ENCODE results near the gene INAVA.

The INAVA gene, protein sequence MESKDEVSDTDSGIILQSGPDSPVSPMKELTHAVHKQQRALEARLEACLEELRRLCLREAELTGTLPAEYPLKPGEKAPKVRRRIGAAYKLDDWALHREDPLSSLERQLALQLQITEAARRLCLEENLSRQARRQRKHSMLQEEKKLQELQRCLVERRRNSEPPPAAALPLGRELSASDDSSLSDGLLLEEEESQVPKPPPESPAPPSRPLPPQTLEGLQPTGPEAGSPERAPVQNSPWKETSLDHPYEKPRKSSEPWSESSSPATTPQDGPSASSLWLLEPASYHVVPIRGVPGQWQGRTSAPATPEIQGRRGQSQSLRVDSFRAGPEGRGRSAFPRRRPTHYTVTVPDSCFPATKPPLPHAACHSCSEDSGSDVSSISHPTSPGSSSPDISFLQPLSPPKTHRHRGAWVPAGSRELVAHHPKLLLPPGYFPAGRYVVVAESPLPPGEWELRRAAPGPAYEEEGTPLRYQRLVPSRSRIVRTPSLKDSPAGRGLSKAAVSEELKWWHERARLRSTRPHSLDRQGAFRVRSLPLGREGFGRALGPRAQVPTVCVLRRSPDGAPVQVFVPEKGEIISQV

DNA sequence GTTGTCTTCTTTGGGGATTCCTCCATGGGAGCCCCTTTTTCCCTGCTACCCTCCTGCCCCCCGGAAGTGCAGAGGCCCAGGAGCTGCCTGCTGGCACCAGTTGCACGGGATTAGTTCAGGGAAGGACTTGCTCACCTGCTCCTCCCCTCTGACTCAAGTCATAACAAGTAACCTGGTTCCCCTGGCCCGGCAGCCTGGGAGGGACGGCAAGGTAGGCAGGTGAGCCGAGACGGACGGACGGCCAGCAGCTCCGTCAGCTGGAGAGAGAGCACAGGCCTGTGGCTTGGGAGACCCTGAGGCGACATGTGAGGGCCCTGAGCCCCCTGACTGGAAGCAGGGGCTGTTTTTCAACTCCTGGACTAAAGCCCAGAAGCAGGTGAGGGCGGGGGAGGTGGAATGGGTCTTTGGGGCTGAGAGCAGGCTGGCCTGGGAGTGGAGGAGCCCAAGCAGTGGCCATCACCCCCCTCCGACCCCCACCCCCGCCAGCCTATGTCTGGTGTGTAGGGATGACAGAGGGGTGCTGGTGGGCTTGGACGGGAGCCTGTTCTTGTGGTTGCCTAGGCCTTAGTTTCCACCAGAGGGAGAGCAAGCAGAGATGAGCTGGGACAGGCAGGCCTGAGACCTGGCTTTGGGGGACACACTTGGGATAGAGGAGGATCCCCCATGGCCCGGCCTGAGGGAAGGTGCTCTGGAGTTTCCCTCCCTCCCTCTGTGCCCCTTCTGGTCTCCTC, at the start of gene INAVA:
Gene INAVA (plus strand): TSS at position 189 of the 731 bp plus-strand sequence. CDS start 3,501 bp downstream, outside the sequence.
- in situ Hi-C loops (cut with HindIII; ENCODE audit: low pct_ligation_motif_present, low sequenced_read_pairs) = no loop called here
- Histone ChIP-seq H3K36me3 (replicated peaks) (no peaks in the 10 kb centered on the region), H3K27ac (no peak within 1 kb of the TSS), H3K27me3 (replicated peaks) (no peaks in the 10 kb centered on the region), H3K4me3 (ENCODE audit: low read depth, low read length) (no peak within 1 kb of the TSS)
- TF ChIP-seq, protein P1, sequence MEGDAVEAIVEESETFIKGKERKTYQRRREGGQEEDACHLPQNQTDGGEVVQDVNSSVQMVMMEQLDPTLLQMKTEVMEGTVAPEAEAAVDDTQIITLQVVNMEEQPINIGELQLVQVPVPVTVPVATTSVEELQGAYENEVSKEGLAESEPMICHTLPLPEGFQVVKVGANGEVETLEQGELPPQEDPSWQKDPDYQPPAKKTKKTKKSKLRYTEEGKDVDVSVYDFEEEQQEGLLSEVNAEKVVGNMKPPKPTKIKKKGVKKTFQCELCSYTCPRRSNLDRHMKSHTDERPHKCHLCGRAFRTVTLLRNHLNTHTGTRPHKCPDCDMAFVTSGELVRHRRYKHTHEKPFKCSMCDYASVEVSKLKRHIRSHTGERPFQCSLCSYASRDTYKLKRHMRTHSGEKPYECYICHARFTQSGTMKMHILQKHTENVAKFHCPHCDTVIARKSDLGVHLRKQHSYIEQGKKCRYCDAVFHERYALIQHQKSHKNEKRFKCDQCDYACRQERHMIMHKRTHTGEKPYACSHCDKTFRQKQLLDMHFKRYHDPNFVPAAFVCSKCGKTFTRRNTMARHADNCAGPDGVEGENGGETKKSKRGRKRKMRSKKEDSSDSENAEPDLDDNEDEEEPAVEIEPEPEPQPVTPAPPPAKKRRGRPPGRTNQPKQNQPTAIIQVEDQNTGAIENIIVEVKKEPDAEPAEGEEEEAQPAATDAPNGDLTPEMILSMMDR (IDR thresholded peaks at IDR 0.05; ENCODE audit: low read depth, low read length, missing control alignments) = no peak
- DNase-seq = no peak

DNA sequence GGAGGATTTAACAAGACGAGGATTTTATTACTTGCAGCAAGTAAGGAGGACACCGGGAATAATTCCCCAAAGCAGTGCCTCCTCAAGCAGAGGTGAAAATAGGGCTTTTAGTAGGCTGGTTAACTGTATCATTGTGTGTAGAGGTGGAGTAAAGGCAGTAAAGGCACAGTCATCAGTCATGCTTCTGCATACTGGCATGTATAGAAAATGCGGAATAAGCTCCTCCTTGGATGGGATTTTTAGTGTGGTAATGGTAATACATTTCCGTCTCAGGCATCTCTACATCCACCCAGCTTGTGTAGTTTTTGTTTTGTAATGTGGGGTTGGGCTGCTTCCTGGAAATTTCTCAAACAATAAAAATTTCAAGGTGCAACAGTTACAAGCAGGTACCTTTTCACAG, 49.3 kb upstream of the INAVA start:
- Histone ChIP-seq H3K4me3 (ENCODE audit: low read depth, low read length) (no peak overlapping the region), H3K27me3 (replicated peaks) (no peaks in the 10 kb centered on the region), H3K27ac (no peak overlapping the region), H3K36me3 (replicated peaks) (peaks cover 20% of the 10 kb centered on the region)
- TF ChIP-seq, protein P1 (IDR thresholded peaks at IDR 0.05; ENCODE audit: low read depth, low read length, missing control alignments) = no peak
- no peak for DNase-seq
- in situ Hi-C loops (cut with HindIII; ENCODE audit: low pct_ligation_motif_present, low sequenced_read_pairs) = no loop called here

GRCh38 chr1:200846398-200846797, 48.3 kb upstream of the INAVA start:
- H3K36me3 ChIP-seq (replicated peaks) = peaks cover 28% of the 10 kb centered on the region
- in situ Hi-C loops (cut with HindIII; ENCODE audit: low pct_ligation_motif_present, low sequenced_read_pairs) = no loop called here

GRCh38 chr1:200849430-200849829, 45.3 kb upstream of the INAVA start:
- in situ Hi-C loops (cut with HindIII; ENCODE audit: low pct_ligation_motif_present, low sequenced_read_pairs) = no loop called here
- DNase-seq = no peak
- Histone ChIP-seq H3K4me3 (ENCODE audit: low read depth, low read length) (no peak overlapping the region), H3K36me3 (replicated peaks) (peaks cover 40% of the 10 kb centered on the region), H3K27me3 (replicated peaks) (no peaks in the 10 kb centered on the region), H3K27ac (no peak overlapping the region)
- TF ChIP-seq, protein P1 (IDR thresholded peaks at IDR 0.05; ENCODE audit: low read depth, low read length, missing control alignments) = no peak

More at GRCh38 chr1:200846398-200846797, 48.3 kb upstream of the INAVA start:
- H3K4me3 ChIP-seq (ENCODE audit: low read depth, low read length) = no peak overlapping the region
- H3K27me3 ChIP-seq (replicated peaks) = no peaks in the 10 kb centered on the region
- no peak for DNase-seq
- no peak overlapping the region for H3K27ac ChIP-seq
- TF ChIP-seq, protein P1 (IDR thresholded peaks at IDR 0.05; ENCODE audit: low read depth, low read length, missing control alignments) = no peak

DNA sequence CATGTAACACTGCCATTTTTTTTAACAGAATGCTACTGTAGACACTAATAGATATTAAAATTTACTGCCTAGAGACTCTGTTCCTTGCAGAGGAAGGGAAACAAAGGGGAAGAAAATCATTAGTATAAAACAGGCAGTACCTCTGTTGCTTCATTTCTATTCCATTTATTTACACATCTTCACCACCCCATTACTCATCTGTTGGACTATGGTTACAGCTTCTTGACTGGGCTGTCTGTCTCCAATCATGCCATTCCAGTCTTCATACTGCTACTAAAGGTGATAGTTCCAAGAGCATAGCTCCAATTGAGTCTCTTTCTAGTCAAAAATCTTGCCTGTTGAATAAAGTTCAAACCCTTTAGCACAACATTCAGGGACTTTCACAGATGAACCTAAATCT, 44.1 kb upstream of the INAVA start:
- no peak for DNase-seq
- no peaks in the 10 kb centered on the region for H3K27me3 ChIP-seq (replicated peaks)
- peaks cover 45% of the 10 kb centered on the region for H3K36me3 ChIP-seq (replicated peaks)
- no peak overlapping the region for H3K27ac ChIP-seq
- in situ Hi-C loops (cut with HindIII; ENCODE audit: low pct_ligation_motif_present, low sequenced_read_pairs) = no loop called here
- H3K4me3 ChIP-seq (ENCODE audit: low read depth, low read length) = no peak overlapping the region
- TF ChIP-seq, protein P1 (IDR thresholded peaks at IDR 0.05; ENCODE audit: low read depth, low read length, missing control alignments) = no peak
